HCT116 (cell line): ENCODE data around the gene KCNRG. TPM values are rescaled to one million over a fixed set of nuclear protein-coding genes. Genes with fewer than 3 reads are reported as not detected.

ENCODE experiments used
- ATAC-seq: fragments of 200-7000 bp; cut with Tn5 transposase; 2 replicates; pipeline ENCODE4 v1.9.1; 2020; ENCODE audit warnings: mild to moderate bottlenecking, moderate library complexity
- BruUV-seq: library from RNA; stranded (reverse); fragments of 400-500 nt; replicated peaks from 2 replicates; lab custom pipeline; 2021; lab: Mats Ljungman, UMichigan
- CTCF ChIA-PET: fragments of 300-600 bp; sonication (Branson Sonifier 250); formaldehyde crosslinking; loops from one replicate; lab custom pipeline; 2021; ENCODE audit warnings: antibody characterized with exemption; lab: Charles Lee
- POLR2A ChIA-PET: fragments of 300-600, 350-600 bp; sonication (Branson Sonifier 250); formaldehyde crosslinking; loops from one replicate; lab custom pipeline; 2021; ENCODE audit warnings: antibody characterized with exemption; lab: Charles Lee
- RAD21 ChIA-PET, 2 experiments: fragments of 300-600 bp; sonication (Branson Sonifier 250); formaldehyde crosslinking; loops; one replicate each; lab custom pipeline; 2023; ENCODE audit warnings: low total read pairs in 2 of 2; ENCODE audit not compliant: uncharacterized antibody in 2 of 2, unreplicated experiment in 2 of 2, low non-redundant PET in 1 of 2; lab: Charles Lee
- DNase-seq: peaks from one replicate; pipeline ENCODE4 v3.0.0-alpha.2; 2010; ENCODE audit warnings: low read depth, low spot score
- H2AFZ ChIP-seq: fragments of 200-600 bp; shearing (Covaris generic), sonication (generic); 2 replicates; pipeline ENCODE4 v1.6.1; 2017; ENCODE audit warnings: low read depth, mixed run types, mixed read lengths, antibody characterized with exemption, low read length; ENCODE audit not compliant: poor library complexity, severe bottlenecking
- H3K27ac ChIP-seq: 2 replicates; pipeline ENCODE4 v1.5.1; 2012; ENCODE audit warnings: low read depth, low read length
- H3K27me3 ChIP-seq: fragments of 200-600 bp; sonication (generic); 2 replicates; pipeline ENCODE4 v1.6.1; 2016; ENCODE audit warnings: mixed run types, low read length, mixed read lengths; ENCODE audit not compliant: insufficient read depth
- H3K36me3 ChIP-seq, 2 experiments: fragments of 200-500 bp in 1 of 2; fragments of 200-600 bp in 1 of 2; sonication (Bioruptor generic) in 1 of 2; sonication (generic) in 1 of 2; 2 replicates each; pipeline versions ENCODE4 v1.5.1 to v1.6.1; 2014 to 2016; ENCODE audit warnings: low read length in 2 of 2, inconsistent platforms in 1 of 2, mixed read lengths in 1 of 2, mixed run types in 1 of 2; ENCODE audit not compliant: insufficient read depth in 2 of 2, control insufficient read depth in 1 of 2
- H3K4me1 ChIP-seq, 2 experiments: fragments of 200-600 bp in 1 of 2; sonication (generic) in 1 of 2; 2 replicates each; pipeline versions ENCODE4 v1.5.1 to v1.6.1; 2012 to 2017; ENCODE audit warnings: low read length in 2 of 2, inconsistent platforms in 1 of 2, mild to moderate bottlenecking in 1 of 2, mixed read lengths in 1 of 2, mixed run types in 1 of 2, moderate library complexity in 1 of 2; ENCODE audit not compliant: insufficient read depth in 2 of 2, control insufficient read depth in 1 of 2
- H3K4me2 ChIP-seq: fragments of 200-600 bp; sonication (generic); 2 replicates; pipeline ENCODE4 v1.6.1; 2017; ENCODE audit warnings: mixed run types, low read length, mixed read lengths
- H3K4me3 ChIP-seq, 2 experiments: fragments of 200-600 bp in 1 of 2; sonication (generic) in 1 of 2; replicated peaks in 1 of 2; 2 replicates each; pipeline ENCODE4 v1.5.1; 2011 to 2016; ENCODE audit warnings: low read length in 2 of 2, control low read depth in 1 of 2, low read depth in 1 of 2, mild to moderate bottlenecking in 1 of 2, mixed read lengths in 1 of 2, mixed run types in 1 of 2
- H3K79me2 ChIP-seq: fragments of 200-600 bp; sonication (generic); 2 replicates; pipeline ENCODE4 v1.6.1; 2017; ENCODE audit warnings: mild to moderate bottlenecking, mixed run types, low read length, moderate library complexity, mixed read lengths; ENCODE audit not compliant: insufficient read depth
- H3K9ac ChIP-seq: fragments of 200-600 bp; sonication (generic); 2 replicates; pipeline ENCODE4 v1.6.1; 2016; ENCODE audit warnings: low read length, mixed read lengths
- H3K9me2 ChIP-seq: fragments of 200-600 bp; sonication (generic), shearing (Covaris generic); 2 replicates; pipeline ENCODE4 v1.6.1; 2017; ENCODE audit warnings: mixed run types, mild to moderate bottlenecking, moderate library complexity; ENCODE audit not compliant: insufficient read depth
- H3K9me3 ChIP-seq, 2 experiments: fragments of 200-500 bp in 1 of 2; fragments of 200-600 bp in 1 of 2; sonication (Bioruptor generic) in 1 of 2; sonication (generic) in 1 of 2; 2 replicates each; pipeline ENCODE4 v1.6.1; 2014 to 2017; ENCODE audit warnings: low read length in 2 of 2, mixed read lengths in 2 of 2, inconsistent platforms in 1 of 2, low read depth in 1 of 2, mild to moderate bottlenecking in 1 of 2, mixed run types in 1 of 2, moderate library complexity in 1 of 2; ENCODE audit not compliant: control insufficient read depth in 1 of 2, insufficient read depth in 1 of 2
- H4K20me1 ChIP-seq: fragments of 200-600 bp; sonication (generic), shearing (Covaris generic); 2 replicates; pipeline ENCODE4 v1.6.1; 2017; ENCODE audit warnings: mixed run types, mild to moderate bottlenecking, moderate library complexity; ENCODE audit not compliant: insufficient read depth
- CEBPB ChIP-seq: IDR thresholded peaks from 2 replicates; pipeline ENCODE4 v1.6.1; 2012; ENCODE audit warnings: low read depth
- CTCF ChIP-seq, 3 experiments: fragments of 200-600 bp in 1 of 3; sonication (generic) in 1 of 3; IDR thresholded peaks in 2 of 3; conservative IDR thresholded peaks in 1 of 3; 2 replicates each; pipeline ENCODE4 v1.5.1; 2012 to 2017; ENCODE audit warnings: low read depth in 2 of 3, low read length in 2 of 3, antibody characterized with exemption in 1 of 3, borderline replicate concordance in 1 of 3, control low read depth in 1 of 3, mild to moderate bottlenecking in 1 of 3, mixed read lengths in 1 of 3, mixed run types in 1 of 3, moderate library complexity in 1 of 3; ENCODE audit not compliant: insufficient read depth in 1 of 3
- EGR1 ChIP-seq: IDR thresholded peaks from 2 replicates; pipeline ENCODE4 v1.6.1; 2012; ENCODE audit warnings: low read depth
- ELF1 ChIP-seq: IDR thresholded peaks from 2 replicates; pipeline ENCODE4 v1.6.1; 2012; ENCODE audit warnings: low read depth, borderline replicate concordance
- EZH2 ChIP-seq: fragments of 200-600 bp; sonication (generic); IDR thresholded peaks from 2 replicates; pipeline ENCODE4 v1.6.1; 2017; ENCODE audit warnings: antibody characterized with exemption, mixed run types
- FOSL1 ChIP-seq: IDR thresholded peaks from 2 replicates; pipeline ENCODE4 v1.6.1; 2012; ENCODE audit warnings: low read depth
- JUND ChIP-seq: IDR thresholded peaks from 2 replicates; pipeline ENCODE4 v1.6.1; 2012
- POLR2AphosphoS5 ChIP-seq: IDR thresholded peaks from 2 replicates; pipeline ENCODE4 v1.6.1; 2011; ENCODE audit warnings: mild to moderate bottlenecking, low read depth, low read length, moderate library complexity
- RAD21 ChIP-seq: IDR thresholded peaks from 2 replicates; pipeline ENCODE4 v1.6.1; 2012; ENCODE audit warnings: low read depth, mild to moderate bottlenecking
- SIN3A ChIP-seq: IDR thresholded peaks from 2 replicates; pipeline ENCODE4 v1.6.1; 2012; ENCODE audit warnings: low read depth
- SP1 ChIP-seq: IDR thresholded peaks from 2 replicates; pipeline ENCODE4 v1.6.1; 2012; ENCODE audit warnings: low read depth
- SRF ChIP-seq: IDR thresholded peaks from 2 replicates; pipeline ENCODE4 v1.6.1; 2012; ENCODE audit warnings: low read depth
- TCF7L2 ChIP-seq: IDR thresholded peaks from 2 replicates; pipeline ENCODE4 v1.7.0; 2011; ENCODE audit warnings: borderline replicate concordance, inconsistent platforms; ENCODE audit not compliant: insufficient read depth, insufficient read length; ENCODE audit errors: extremely low read depth
- YY1 ChIP-seq: IDR thresholded peaks from 2 replicates; pipeline ENCODE4 v1.6.1; 2011; ENCODE audit warnings: low read length, low read depth, moderate library complexity, mild to moderate bottlenecking; ENCODE audit not compliant: insufficient replicate concordance; ENCODE audit errors: extremely low read depth
- ZFX ChIP-seq: fragments of 450-650 bp; IDR thresholded peaks from 2 replicates; pipeline ENCODE4 v1.6.1; 2017
- intact Hi-C: fragments of 100-400 bp; cut with micrococcal nuclease; formaldehyde crosslinking; loops from 2 replicates; pipeline ENCODE4 v1.10.0; 2022
- total RNA-seq: library from RNA; stranded (reverse); gene quantifications from one replicate; pipeline ENCODE4 v1.2.1, GENCODE V29; 2021; ENCODE audit not compliant: unreplicated experiment
- TF ChIP-seq, protein P1 (sequence below): IDR thresholded peaks from 2 replicates; pipeline ENCODE4 v1.6.1; 2012
- TF ChIP-seq, protein P2 (sequence below): IDR thresholded peaks from 2 replicates; pipeline ENCODE4 v1.6.1; 2012
- TF ChIP-seq, protein P3 (sequence below): IDR thresholded peaks from 2 replicates; pipeline ENCODE4 v1.6.1; 2011; ENCODE audit warnings: mild to moderate bottlenecking, low read length, moderate library complexity; ENCODE audit not compliant: insufficient replicate concordance; ENCODE audit errors: extremely low read depth

Gene KCNRG
- total RNA-seq, 1 experiment from 2014 or later: 2.5 TPM

DNA sequence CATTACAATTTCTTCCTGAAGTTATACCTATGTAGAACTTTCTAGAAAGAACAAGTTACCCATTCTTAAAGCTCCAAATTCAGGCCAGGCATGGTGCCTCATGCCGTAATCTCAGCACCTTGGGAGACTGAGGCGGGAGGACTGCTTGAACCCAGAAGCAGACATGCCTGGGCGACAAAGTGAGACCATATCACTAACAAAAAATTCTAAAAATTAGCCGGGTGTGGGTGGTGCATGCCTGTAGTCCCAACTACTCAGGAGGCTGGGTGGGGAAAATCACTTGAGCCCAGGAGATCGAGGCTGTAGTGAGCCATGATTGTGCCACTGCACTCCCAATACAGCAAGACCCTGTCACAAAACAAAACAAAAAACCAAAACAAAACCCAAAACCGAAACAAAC, 23.0 kb downstream of the KCNRG start:
- ATAC-seq: no peak
- Histone ChIP-seq H3K79me2 (peaks cover 11% of the 10 kb centered on the region; the same call in 1 of the 2 replicates), H3K27me3 (no peaks in the 10 kb centered on the region), H3K9me3 (no peaks in the 10 kb centered on the region), H3K4me2 (no peak overlapping the region), H3K27ac (no peak overlapping the region), H4K20me1 (no peaks in the 10 kb centered on the region), H3K4me1 (no peaks in the 10 kb centered on the region), H3K9ac (no peak overlapping the region), H3K9me2 (no peaks in the 10 kb centered on the region), H3K4me3 (no peak overlapping the region), H2AFZ (no peak overlapping the region), H3K36me3 (no peaks in the 10 kb centered on the region; a peak in 1 of 4 replicates)
- DNase-seq: no peak
- no peak for TF ChIP-seq ZFX
- TF ChIP-seq, protein P1, sequence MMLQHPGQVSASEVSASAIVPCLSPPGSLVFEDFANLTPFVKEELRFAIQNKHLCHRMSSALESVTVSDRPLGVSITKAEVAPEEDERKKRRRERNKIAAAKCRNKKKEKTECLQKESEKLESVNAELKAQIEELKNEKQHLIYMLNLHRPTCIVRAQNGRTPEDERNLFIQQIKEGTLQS: no peak
- TF ChIP-seq CTCF (IDR thresholded peaks at IDR 0.05 in 2 of 3, conservative IDR thresholded peaks at IDR 0.05 in 1 of 3; ENCODE audit: borderline replicate concordance in 1 of 3, insufficient read depth in 1 of 3, low read depth in 2 of 3, low read length in 2 of 3): no peak
- no peak for TF ChIP-seq ELF1
- no peak for TF ChIP-seq CEBPB
- TF ChIP-seq EZH2: no peak
- no peak for TF ChIP-seq RAD21
- TF ChIP-seq POLR2AphosphoS5: no peak
- RAD21 ChIA-PET: interaction anchor here in 1 of 2 experiments (0.7 kb wide), 1 partner anchor 29 kb away, joined by 3 read pairs; no protein-coding TSS in a partner anchor
- POLR2A ChIA-PET: no interaction called here
- CTCF ChIA-PET: no interaction called here
- BruUV-seq: no TSS peak
- intact Hi-C loops: no loop called here

DNA sequence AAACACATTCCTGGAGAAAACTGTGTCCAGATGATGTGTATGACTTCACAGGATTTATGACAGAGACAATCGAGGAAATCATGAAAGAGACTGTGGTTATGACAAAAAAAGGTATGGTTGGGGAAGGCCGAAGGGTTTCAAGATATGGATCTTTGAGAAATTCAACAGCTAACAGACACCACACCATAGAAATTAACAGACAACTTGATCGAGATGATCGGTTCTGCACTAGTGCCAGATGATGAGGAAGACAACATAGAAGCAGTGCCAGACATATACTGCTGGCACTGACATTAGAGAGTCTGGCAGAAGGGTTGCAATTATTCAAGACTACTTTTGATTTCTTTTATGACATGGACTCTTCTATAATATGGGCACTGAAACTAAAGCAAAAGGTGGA, 37.2 kb downstream of the KCNRG start:
- no TSS peak for BruUV-seq
- Histone ChIP-seq H2AFZ (no peak overlapping the region), H3K4me1 (no peaks in the 10 kb centered on the region), H4K20me1 (no peaks in the 10 kb centered on the region), H3K27ac (no peak overlapping the region), H3K36me3 (peaks cover 3 to 30% of the 10 kb centered on the region in 2 experiments; a peak in 3 of 4 replicates), H3K27me3 (no peaks in the 10 kb centered on the region), H3K79me2 (peaks cover 96% of the 10 kb centered on the region), H3K9ac (no peak overlapping the region), H3K9me2 (no peaks in the 10 kb centered on the region), H3K4me2 (no peak overlapping the region), H3K4me3 (no peak overlapping the region), H3K9me3 (no peaks in the 10 kb centered on the region)
- ATAC-seq (no peak), DNase-seq (no peak)
- ChIA-PET POLR2A (no interaction called here), RAD21 (no interaction called here), CTCF (no interaction called here)
- intact Hi-C loops: no loop called here
- TF ChIP-seq SIN3A: no peak
- no peak for TF ChIP-seq ELF1
- TF ChIP-seq SP1: no peak
- no peak for TF ChIP-seq SRF
- TF ChIP-seq POLR2AphosphoS5: no peak
- TF ChIP-seq YY1: no peak
- TF ChIP-seq EZH2: no peak
- TF ChIP-seq TCF7L2: no peak
- TF ChIP-seq FOSL1: no peak
- TF ChIP-seq EGR1: no peak
- no peak for TF ChIP-seq JUND
- TF ChIP-seq, protein P2, sequence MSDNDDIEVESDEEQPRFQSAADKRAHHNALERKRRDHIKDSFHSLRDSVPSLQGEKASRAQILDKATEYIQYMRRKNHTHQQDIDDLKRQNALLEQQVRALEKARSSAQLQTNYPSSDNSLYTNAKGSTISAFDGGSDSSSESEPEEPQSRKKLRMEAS: no peak
- TF ChIP-seq, protein P3, sequence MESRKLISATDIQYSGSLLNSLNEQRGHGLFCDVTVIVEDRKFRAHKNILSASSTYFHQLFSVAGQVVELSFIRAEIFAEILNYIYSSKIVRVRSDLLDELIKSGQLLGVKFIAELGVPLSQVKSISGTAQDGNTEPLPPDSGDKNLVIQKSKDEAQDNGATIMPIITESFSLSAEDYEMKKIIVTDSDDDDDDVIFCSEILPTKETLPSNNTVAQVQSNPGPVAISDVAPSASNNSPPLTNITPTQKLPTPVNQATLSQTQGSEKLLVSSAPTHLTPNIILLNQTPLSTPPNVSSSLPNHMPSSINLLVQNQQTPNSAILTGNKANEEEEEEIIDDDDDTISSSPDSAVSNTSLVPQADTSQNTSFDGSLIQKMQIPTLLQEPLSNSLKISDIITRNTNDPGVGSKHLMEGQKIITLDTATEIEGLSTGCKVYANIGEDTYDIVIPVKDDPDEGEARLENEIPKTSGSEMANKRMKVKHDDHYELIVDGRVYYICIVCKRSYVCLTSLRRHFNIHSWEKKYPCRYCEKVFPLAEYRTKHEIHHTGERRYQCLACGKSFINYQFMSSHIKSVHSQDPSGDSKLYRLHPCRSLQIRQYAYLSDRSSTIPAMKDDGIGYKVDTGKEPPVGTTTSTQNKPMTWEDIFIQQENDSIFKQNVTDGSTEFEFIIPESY: no peak
